Right lobe of liver (tissue), 6 donors: ENCODE results near the gene TRPM3. TPM values are rescaled to one million over a fixed set of nuclear protein-coding genes. Genes with fewer than 3 reads are reported as not detected.

Experiments used
- ATAC-seq, 4 donors: fragments of 200-7000 bp; cut with Tn5 transposase; one replicate each; pipeline ENCODE4 v1.9.1; 2020; ENCODE audit warnings: mild to moderate bottlenecking in 4 of 4, moderate library complexity in 4 of 4
- DNase-seq, 3 donors: peaks; one replicate each; pipeline ENCODE4 v3.0.0-alpha.2; 2020
- H3K27ac ChIP-seq, 3 donors: fragments of 200-600 bp; one replicate each; pipeline ENCODE4 v1.8.0; 2022
- H3K27me3 ChIP-seq, 2 donors: fragments of 200-600 bp; one replicate each; pipeline ENCODE4 v1.8.0; 2022
- H3K36me3 ChIP-seq, 4 donors: fragments of 200-600 bp; sonication (generic) in 1 of 4; one replicate each; pipeline versions ENCODE4 v1.5.1 to v1.8.0; 2017 to 2022; ENCODE audit warnings: control low read depth in 1 of 4
- H3K4me1 ChIP-seq, 4 donors: fragments of 200-600 bp; sonication (generic) in 1 of 4; one replicate each; pipeline versions ENCODE4 v1.5.1 to v1.8.0; 2017 to 2022; ENCODE audit warnings: control low read depth in 1 of 4
- H3K4me3 ChIP-seq, 3 donors: fragments of 200-600 bp; one replicate each; pipeline ENCODE4 v1.8.0; 2022
- H3K9me3 ChIP-seq, 4 donors: fragments of 200-600 bp; sonication (generic) in 1 of 4; one replicate each; pipeline versions ENCODE4 v1.5.1 to v1.8.0; 2017 to 2022; ENCODE audit warnings: control low read depth in 1 of 4
- CTCF ChIP-seq, 4 donors: fragments of 200-600 bp in 3 of 4; fragments of 450-650 bp in 1 of 4; IDR thresholded peaks; one replicate each; pipeline versions ENCODE4 v1.5.1 to v1.8.0; 2016 to 2022; ENCODE audit warnings: antibody characterized with exemption in 4 of 4, mild to moderate bottlenecking in 2 of 4
- POLR2A ChIP-seq: fragments of 450-650 bp; IDR thresholded peaks from one replicate; pipeline ENCODE4 v1.6.1; 2017; ENCODE audit warnings: antibody characterized with exemption, mild to moderate bottlenecking
- WGBS: methylation state at CpG from one replicate; pipeline ENCODE4 v1.1.6; 2018; ENCODE audit warnings: low coverage, low lambda C conversion rate; ENCODE audit not compliant: insufficient coverage; ENCODE audit errors: missing lambda C conversion rate; 5-methylcytosine and 5-hydroxymethylcytosine counted together
- intact Hi-C, 2 donors: fragments of 100-400 bp; cut with DNase I; formaldehyde crosslinking; loops; one replicate each; pipeline versions ENCODE4 v1.11.2 to v1.14.1; 2022
- total RNA-seq, 6 experiments: library from RNA; depleted of rRNA in 2 of 6; stranded (reverse); fragments of >200 nt in 2 of 6; fragmentation: NEBNext Ultra II Directional in 3 of 6; extraction: Animal tissue kit (Norgen Biotek cat#: 25700) in 3 of 6; gene quantifications; one replicate each; pipeline versions ENCODE4 v1.1.0 to v1.2.4, GENCODE V29; 2016 to 2023
- donor health status: DM: no; HTN: yes; CAD: no.
- donor health status: DM: no; HTN: no; CAD: no.
- donor health status: DM: no; HTN: no; CAD: no.
- donor health status: DM: no; HTN: yes; CAD: no.
- donor health status: DM: no; HTN: yes; CAD: no.

The TRPM3 gene
- total RNA-seq, 6 experiments from 2014 or later = 0.26 to 0.56 (median 0.39) TPM

DNA sequence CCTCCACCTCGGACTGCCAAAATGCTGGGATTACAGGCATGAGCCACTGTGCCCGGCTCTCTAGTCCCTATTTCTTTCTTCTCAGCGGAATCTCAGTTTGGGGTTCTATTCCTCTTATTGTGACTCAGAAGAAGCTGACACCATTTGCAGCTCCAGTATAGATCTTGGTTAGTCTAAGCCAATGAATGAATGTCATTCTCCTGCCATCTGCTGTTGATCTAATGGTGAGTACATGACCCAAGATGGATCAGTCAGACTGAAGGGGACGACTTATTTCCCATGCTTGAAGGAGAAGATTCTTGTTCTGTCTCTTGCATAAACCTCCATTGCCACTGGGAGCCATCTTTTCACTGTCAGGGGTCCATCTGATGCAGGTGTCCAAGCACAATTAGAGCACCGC, 630.9 kb downstream of the TRPM3 start:
- Histone ChIP-seq H3K9me3 (no peaks in the 10 kb centered on the region), H3K36me3 (no peaks in the 10 kb centered on the region), H3K27ac (no peak overlapping the region), H3K4me3 (no peak overlapping the region), H3K27me3 (no peaks in the 10 kb centered on the region), H3K4me1 (peaks cover 0 to 2% (median 0%) of the 10 kb centered on the region in 4 donors)
- intact Hi-C loops = loop anchor here in 1 of 2 donors (10.0 kb wide), 1 partner anchor 114 kb away; no protein-coding TSS in a partner anchor
- peak in 1 of 3 donors; percentile 19 for DNase-seq
- ATAC-seq = peak; percentile 48 to 65 (median 52)
- 75% methylated on average over 4 of the region's 5 CpGs for whole genome bisulfite sequencing
- TF ChIP-seq POLR2A = no peak
- TF ChIP-seq CTCF (IDR thresholded peaks at IDR 0.05) = peak in 3 of 4 donors; percentile 10 to 30 (median 18)

- H3K4me3 ChIP-seq = no peak overlapping the region
- no peak overlapping the region for H3K27ac ChIP-seq
- 33% methylated on average over 3 of the region's 3 CpGs for WGBS
- H3K4me1 ChIP-seq = peaks cover 0 to 17% (median 8%) of the 10 kb centered on the region in 4 donors
- TF ChIP-seq POLR2A (no peak), CTCF (IDR thresholded peaks at IDR 0.05) (no peak)
- no peaks in the 10 kb centered on the region for H3K27me3 ChIP-seq
- no peak for ATAC-seq
- no peaks in the 10 kb centered on the region for H3K36me3 ChIP-seq
- no peaks in the 10 kb centered on the region for H3K9me3 ChIP-seq
- intact Hi-C loops = loop anchor here in 1 of 2 donors (10.0 kb wide), 1 partner anchor 64 kb away; no protein-coding TSS in a partner anchor
- no peak for DNase-seq
Observed at GRCh38 chr9:70488793-70489105, 632.7 kb downstream of the TRPM3 start.

DNA sequence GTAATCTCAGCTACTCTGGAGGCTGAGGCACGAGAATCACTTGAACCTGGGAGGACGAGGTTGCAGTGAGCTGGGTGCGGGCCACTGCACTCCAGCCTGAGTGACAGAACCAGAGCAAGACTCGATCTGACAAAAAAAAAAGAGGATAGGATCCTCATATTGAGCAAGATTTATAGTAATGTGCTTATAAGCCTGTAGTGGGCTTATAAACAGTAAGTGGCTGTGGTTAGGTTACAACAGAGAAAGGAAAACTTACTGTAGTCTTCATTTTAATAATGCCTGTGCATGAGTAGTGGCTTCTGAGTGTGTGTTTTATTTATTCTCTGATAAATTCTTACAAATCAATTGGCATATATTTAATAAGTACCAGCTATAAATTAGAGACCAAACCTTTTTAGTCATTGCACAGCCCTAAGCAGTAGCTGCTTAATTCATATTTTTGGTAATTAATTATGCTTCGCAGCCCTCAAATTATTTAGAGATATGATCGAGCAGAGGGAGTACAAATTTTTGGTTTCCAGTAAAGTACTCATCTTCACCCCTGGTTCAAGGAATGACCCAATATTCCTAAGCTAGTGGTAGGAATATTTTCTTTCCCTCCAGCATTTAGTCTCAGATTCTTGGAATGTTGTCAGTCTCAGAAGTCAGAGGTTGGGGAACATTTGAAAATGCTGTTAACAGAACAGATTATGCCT, 633.2 kb downstream of the TRPM3 start:
- H3K4me1 ChIP-seq = peaks cover 0 to 17% (median 8%) of the 10 kb centered on the region in 4 donors
- H3K27me3 ChIP-seq = no peaks in the 10 kb centered on the region
- H3K36me3 ChIP-seq = no peaks in the 10 kb centered on the region
- H3K27ac ChIP-seq = no peak overlapping the region
- TF ChIP-seq CTCF (IDR thresholded peaks at IDR 0.05) (no peak), POLR2A (no peak)
- no peaks in the 10 kb centered on the region for H3K9me3 ChIP-seq
- H3K4me3 ChIP-seq = no peak overlapping the region
- 80% methylated on average over 5 of the region's 6 CpGs for WGBS
- intact Hi-C loops = loop anchor here in 1 of 2 donors (10.0 kb wide), 1 partner anchor 63 kb away; no protein-coding TSS in a partner anchor
- ATAC-seq (no peak), DNase-seq (no peak)

GRCh38 chr9:70486127-70486526, 635.3 kb downstream of the TRPM3 start:
- Histone ChIP-seq H3K36me3 (no peaks in the 10 kb centered on the region), H3K9me3 (no peaks in the 10 kb centered on the region), H3K27me3 (no peaks in the 10 kb centered on the region), H3K4me3 (no peak overlapping the region), H3K27ac (no peak overlapping the region), H3K4me1 (peaks cover 0 to 26% (median 12%) of the 10 kb centered on the region in 4 donors)
- TF ChIP-seq CTCF (IDR thresholded peaks at IDR 0.05) (no peak), POLR2A (no peak)
- DNase-seq (no peak), ATAC-seq (no peak)
- 78% methylated on average over 2 of the region's 3 CpGs for WGBS
- intact Hi-C loops = loop anchor here in 1 of 2 donors (10.0 kb wide), 1 partner anchor 61 kb away; no protein-coding TSS in a partner anchor
